KMS-11 (cell line): Measurements from ENCODE around the gene FAM110C.

Source experiments
- H2AFZ ChIP-seq: fragments of 200-600 bp; sonication (generic); 2 replicates; pipeline ENCODE4 v1.6.1; 2016; ENCODE audit warnings: antibody characterized with exemption, mixed run types, low read depth
- H3K27ac ChIP-seq: fragments of 200-600 bp; sonication (generic); 2 replicates; pipeline ENCODE4 v1.6.1; 2016; ENCODE audit warnings: mild to moderate bottlenecking, mixed run types
- H3K27me3 ChIP-seq: fragments of 200-600 bp; sonication (generic); 2 replicates; pipeline ENCODE4 v1.6.1; 2017; ENCODE audit warnings: mild to moderate bottlenecking, low read depth, mixed run types, moderate library complexity; ENCODE audit not compliant: insufficient read depth
- H3K36me3 ChIP-seq: fragments of 200-600 bp; sonication (generic); 2 replicates; pipeline ENCODE4 v1.6.1; 2017; ENCODE audit warnings: mild to moderate bottlenecking, mixed run types; ENCODE audit not compliant: insufficient read depth
- H3K4me1 ChIP-seq: fragments of 200-600 bp; sonication (generic); 2 replicates; pipeline ENCODE4 v1.6.1; 2016; ENCODE audit warnings: mild to moderate bottlenecking, low read depth, mixed run types; ENCODE audit not compliant: poor library complexity, severe bottlenecking
- H3K4me2 ChIP-seq: fragments of 200-600 bp; sonication (generic); 2 replicates; pipeline ENCODE4 v1.7.0; 2016; ENCODE audit warnings: mild to moderate bottlenecking, mixed run types
- H3K4me3 ChIP-seq: fragments of 200-600 bp; sonication (generic); IDR thresholded peaks from 2 replicates; pipeline ENCODE4 v1.6.1; 2017; ENCODE audit warnings: low read depth, low read length, mixed read lengths; ENCODE audit not compliant: insufficient read depth
- H3K79me2 ChIP-seq: fragments of 200-600 bp; sonication (generic); 2 replicates; pipeline ENCODE4 v1.6.1; 2016; ENCODE audit warnings: low read depth, mixed run types; ENCODE audit not compliant: insufficient read depth
- H3K9ac ChIP-seq: fragments of 200-600 bp; sonication (generic); 2 replicates; pipeline ENCODE4 v1.6.1; 2016; ENCODE audit warnings: mild to moderate bottlenecking, mixed run types
- H4K20me1 ChIP-seq: fragments of 200-600 bp; sonication (generic); 2 replicates; pipeline ENCODE4 v1.6.1; 2016; ENCODE audit warnings: mild to moderate bottlenecking, mixed run types; ENCODE audit not compliant: insufficient read depth
- CTCF ChIP-seq: fragments of 200-600 bp; sonication (generic); conservative IDR thresholded peaks from 2 replicates; pipeline ENCODE4 v1.6.1; 2017; ENCODE audit warnings: low read depth, mild to moderate bottlenecking, antibody characterized with exemption, low read length, moderate library complexity, mixed read lengths

Gene FAM110C

GRCh38 chr2:46131-46470 is 204 bp downstream of the FAM110C start:
- Histone ChIP-seq H3K4me1 (no peaks in the 10 kb centered on the region), H3K9ac (no peak overlapping the region), H3K79me2 (no peaks in the 10 kb centered on the region), H3K27ac (no peak overlapping the region), H3K4me3 (peak overlapping the region; percentile 40), H4K20me1 (no peaks in the 10 kb centered on the region), H2AFZ (peak overlapping the region; percentile 30; the same call in 1 of the 2 replicates), H3K27me3 (no peaks in the 10 kb centered on the region), H3K36me3 (no peaks in the 10 kb centered on the region), H3K4me2 (no peak overlapping the region)
- no peak for TF ChIP-seq CTCF

GRCh38 chr2:45342-46130 is 769 bp downstream of the FAM110C start:
- Histone ChIP-seq H2AFZ (peak overlapping the region; percentile 30; the same call in 1 of the 2 replicates), H3K4me2 (no peak overlapping the region)

DNA sequence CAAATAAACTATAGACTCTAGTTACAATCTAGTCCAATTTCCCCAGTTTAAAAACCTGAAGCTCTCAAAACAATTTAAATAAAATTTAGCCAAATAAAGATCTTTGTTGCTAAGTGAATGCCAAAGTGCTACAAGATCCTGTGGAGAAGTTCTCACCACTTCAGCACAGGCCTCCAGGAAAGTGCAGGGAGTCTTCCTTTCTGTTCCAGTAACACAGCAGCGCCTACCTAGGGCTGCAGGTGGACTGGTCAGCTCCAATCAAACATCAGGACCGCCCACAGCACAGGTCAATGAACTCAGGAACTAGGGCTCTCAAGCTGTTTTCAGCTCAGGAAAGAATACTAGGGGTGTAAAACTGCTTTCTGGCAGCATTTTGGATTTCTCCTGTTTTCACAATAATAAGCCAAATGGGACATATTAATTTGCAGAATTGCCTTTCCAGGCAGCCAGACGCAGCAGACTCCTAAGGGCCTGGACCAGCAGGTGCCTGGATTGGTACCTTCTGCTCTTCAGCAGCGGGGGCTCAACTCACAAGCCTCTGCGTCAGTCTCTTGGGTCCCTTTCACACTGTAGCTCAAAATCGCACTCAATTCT is 1.5 kb downstream of the FAM110C start:
- no peak overlapping the region for H3K27ac ChIP-seq
- H3K4me3 ChIP-seq = no peak overlapping the region
- H4K20me1 ChIP-seq = no peaks in the 10 kb centered on the region
- TF ChIP-seq CTCF = no peak
- H3K4me2 ChIP-seq = no peak overlapping the region
- H3K79me2 ChIP-seq = no peaks in the 10 kb centered on the region
- no peaks in the 10 kb centered on the region for H3K36me3 ChIP-seq
- no peaks in the 10 kb centered on the region for H3K4me1 ChIP-seq
- H3K9ac ChIP-seq = no peak overlapping the region
- no peak overlapping the region for H2AFZ ChIP-seq
- no peaks in the 10 kb centered on the region for H3K27me3 ChIP-seq

More at GRCh38 chr2:45342-46130, 769 bp downstream of the FAM110C start:
- TF ChIP-seq CTCF = no peak
- Histone ChIP-seq H3K27ac (no peak overlapping the region), H3K4me1 (no peaks in the 10 kb centered on the region), H3K27me3 (no peaks in the 10 kb centered on the region), H4K20me1 (no peaks in the 10 kb centered on the region), H3K4me3 (no peak overlapping the region), H3K36me3 (no peaks in the 10 kb centered on the region), H3K79me2 (no peaks in the 10 kb centered on the region), H3K9ac (no peak overlapping the region)

GRCh38 chr2:42788-43187 is 3.5 kb downstream of the FAM110C start:
- Histone ChIP-seq H4K20me1 (no peaks in the 10 kb centered on the region), H3K9ac (no peak overlapping the region), H3K36me3 (no peaks in the 10 kb centered on the region), H3K4me1 (no peaks in the 10 kb centered on the region), H3K4me3 (no peak overlapping the region), H3K4me2 (no peak overlapping the region), H3K27me3 (no peaks in the 10 kb centered on the region), H3K79me2 (no peaks in the 10 kb centered on the region), H2AFZ (no peak overlapping the region), H3K27ac (no peak overlapping the region)
- no peak for TF ChIP-seq CTCF
